Thyroid gland (tissue), 4 donors: ENCODE results near the gene PRKG2.

Experiments
- POLR2A ChIP-seq, 2 donors: fragments of 450-650 bp; IDR thresholded peaks; one replicate each; pipeline ENCODE4 v1.6.1; 2017; ENCODE audit warnings: antibody characterized with exemption in 2 of 2, mild to moderate bottlenecking in 2 of 2, moderate library complexity in 1 of 2
- TF ChIP-seq, protein P1 (sequence below), 6 experiments: fragments of 200-600 bp in 3 of 6; fragments of 450-650 bp in 3 of 6; sonication (generic) in 3 of 6; IDR thresholded peaks; one replicate each; pipeline ENCODE4 v1.5.1; 2016 to 2019; ENCODE audit warnings: antibody characterized with exemption in 6 of 6, mild to moderate bottlenecking in 2 of 6, inconsistent platforms in 1 of 6, moderate library complexity in 1 of 6

DNA sequence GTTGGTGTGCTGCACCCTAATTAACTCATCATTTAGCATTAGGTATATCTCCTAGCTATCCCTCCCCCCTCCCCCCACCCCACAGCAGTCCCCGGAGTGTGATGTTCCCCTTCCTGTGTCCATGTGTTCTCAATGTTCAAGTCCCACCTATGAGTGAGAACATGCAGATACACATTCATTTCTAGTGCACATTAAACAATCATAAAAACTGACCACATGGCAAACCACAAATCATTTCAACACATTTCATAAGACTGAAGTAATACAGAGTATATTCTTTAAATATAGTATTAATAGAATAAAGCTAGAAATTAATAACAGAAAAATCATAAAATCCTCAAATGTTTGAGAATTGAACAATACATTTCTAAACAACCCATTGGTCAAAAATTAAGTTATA lies 34.1 kb downstream of the PRKG2 start:
- TF ChIP-seq, protein P1, sequence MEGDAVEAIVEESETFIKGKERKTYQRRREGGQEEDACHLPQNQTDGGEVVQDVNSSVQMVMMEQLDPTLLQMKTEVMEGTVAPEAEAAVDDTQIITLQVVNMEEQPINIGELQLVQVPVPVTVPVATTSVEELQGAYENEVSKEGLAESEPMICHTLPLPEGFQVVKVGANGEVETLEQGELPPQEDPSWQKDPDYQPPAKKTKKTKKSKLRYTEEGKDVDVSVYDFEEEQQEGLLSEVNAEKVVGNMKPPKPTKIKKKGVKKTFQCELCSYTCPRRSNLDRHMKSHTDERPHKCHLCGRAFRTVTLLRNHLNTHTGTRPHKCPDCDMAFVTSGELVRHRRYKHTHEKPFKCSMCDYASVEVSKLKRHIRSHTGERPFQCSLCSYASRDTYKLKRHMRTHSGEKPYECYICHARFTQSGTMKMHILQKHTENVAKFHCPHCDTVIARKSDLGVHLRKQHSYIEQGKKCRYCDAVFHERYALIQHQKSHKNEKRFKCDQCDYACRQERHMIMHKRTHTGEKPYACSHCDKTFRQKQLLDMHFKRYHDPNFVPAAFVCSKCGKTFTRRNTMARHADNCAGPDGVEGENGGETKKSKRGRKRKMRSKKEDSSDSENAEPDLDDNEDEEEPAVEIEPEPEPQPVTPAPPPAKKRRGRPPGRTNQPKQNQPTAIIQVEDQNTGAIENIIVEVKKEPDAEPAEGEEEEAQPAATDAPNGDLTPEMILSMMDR (IDR thresholded peaks at IDR 0.05): no peak
- no peak for TF ChIP-seq POLR2A (IDR thresholded peaks at IDR 0.05)
